BJ (cell line): Measurements from ENCODE around the gene VEZT. TPM values are rescaled to one million over a fixed set of nuclear protein-coding genes. Genes with fewer than 3 reads are reported as not detected.
A peak's percentile ranks its signal among the peaks of the same experiment; 100 is the strongest.
"Not testable (repeated sequence)": the region's sequence is repeated elsewhere in the genome, so short reads cannot be mapped to it uniquely, and the experiment has no call there.

Experiments
- CTCF ChIA-PET: fragments of 350-600 bp; formaldehyde crosslinking; extraction: SDS; loops from one replicate; lab custom pipeline; 2021; ENCODE audit warnings: antibody characterized with exemption, inconsistent platforms; lab: Yijun Ruan, JAX
- POLR2A ChIA-PET: fragments of 300-600 bp; sonication (Branson Sonifier 250); formaldehyde crosslinking; extraction: SDS; loops from one replicate; lab custom pipeline; 2021; ENCODE audit warnings: antibody characterized with exemption; lab: Charles Lee
- DNase-seq: peaks from one replicate; pipeline ENCODE4 v3.0.0-alpha.2; 2011; ENCODE audit warnings: low read depth
- H3K27me3 ChIP-seq: 2 replicates; pipeline ENCODE4 v1.6.0; 2011; ENCODE audit warnings: low read length; ENCODE audit not compliant: control insufficient read depth, insufficient read depth
- H3K36me3 ChIP-seq: 2 replicates; pipeline ENCODE4 v1.5.1; 2011; ENCODE audit warnings: low read length; ENCODE audit not compliant: control insufficient read depth, insufficient read depth
- H3K4me3 ChIP-seq: 2 replicates; pipeline ENCODE4 v1.5.1; 2011; ENCODE audit warnings: low read depth, mild to moderate bottlenecking, control low read depth, low read length
- polyA plus RNA-seq: library from polyadenylated mRNA; depleted of rRNA; stranded (reverse); fragments of >200 nt; gene quantifications from 2 replicates; pipeline ENCODE4 v1.2.3, GENCODE V29; 2011
- TF ChIP-seq, protein P1 (sequence below): IDR thresholded peaks from 2 replicates; pipeline ENCODE4 v1.5.1; 2011; ENCODE audit warnings: low read depth, mild to moderate bottlenecking, control low read depth, inconsistent platforms, low read length, moderate library complexity; ENCODE audit not compliant: insufficient read depth

VEZT gene
- polyA plus RNA-seq, 1 experiment = 50.6 TPM

DNA sequence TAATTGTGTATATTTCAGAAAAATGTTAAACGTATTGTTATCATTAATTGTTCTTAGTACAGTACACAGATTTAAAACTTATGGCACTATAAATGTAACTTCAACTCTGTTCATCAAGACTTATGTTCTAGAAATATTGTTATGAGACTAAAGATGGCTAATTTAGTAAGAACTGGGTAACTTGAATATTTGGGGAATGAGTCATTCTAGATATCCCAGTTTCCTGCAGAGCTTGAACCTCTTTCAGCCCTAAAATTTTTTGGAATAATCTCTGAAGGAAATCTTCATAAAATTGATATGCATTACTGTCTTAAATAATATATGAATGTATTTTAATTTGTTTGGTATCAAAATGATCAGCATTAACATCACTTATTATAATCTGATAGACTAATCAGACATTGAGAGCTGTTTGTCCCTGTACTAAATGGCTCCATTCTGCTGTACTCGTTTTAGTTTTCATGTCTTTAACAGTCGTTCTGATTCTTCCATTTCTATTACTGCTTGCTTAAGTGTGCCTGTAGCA, 87.1 kb downstream of the VEZT start:
- TF ChIP-seq, protein P1, sequence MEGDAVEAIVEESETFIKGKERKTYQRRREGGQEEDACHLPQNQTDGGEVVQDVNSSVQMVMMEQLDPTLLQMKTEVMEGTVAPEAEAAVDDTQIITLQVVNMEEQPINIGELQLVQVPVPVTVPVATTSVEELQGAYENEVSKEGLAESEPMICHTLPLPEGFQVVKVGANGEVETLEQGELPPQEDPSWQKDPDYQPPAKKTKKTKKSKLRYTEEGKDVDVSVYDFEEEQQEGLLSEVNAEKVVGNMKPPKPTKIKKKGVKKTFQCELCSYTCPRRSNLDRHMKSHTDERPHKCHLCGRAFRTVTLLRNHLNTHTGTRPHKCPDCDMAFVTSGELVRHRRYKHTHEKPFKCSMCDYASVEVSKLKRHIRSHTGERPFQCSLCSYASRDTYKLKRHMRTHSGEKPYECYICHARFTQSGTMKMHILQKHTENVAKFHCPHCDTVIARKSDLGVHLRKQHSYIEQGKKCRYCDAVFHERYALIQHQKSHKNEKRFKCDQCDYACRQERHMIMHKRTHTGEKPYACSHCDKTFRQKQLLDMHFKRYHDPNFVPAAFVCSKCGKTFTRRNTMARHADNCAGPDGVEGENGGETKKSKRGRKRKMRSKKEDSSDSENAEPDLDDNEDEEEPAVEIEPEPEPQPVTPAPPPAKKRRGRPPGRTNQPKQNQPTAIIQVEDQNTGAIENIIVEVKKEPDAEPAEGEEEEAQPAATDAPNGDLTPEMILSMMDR = no peak
- ChIA-PET CTCF (interaction anchor here (1.2 kb wide), 1 partner anchor 187 kb away, joined by 3 read pairs; no protein-coding TSS in a partner anchor), POLR2A (interaction anchor here (0.5 kb wide), 1 partner anchor 18 kb away, joined by 3 read pairs; no protein-coding TSS in a partner anchor)
- DNase-seq = no peak
- no peaks in the 10 kb centered on the region for H3K27me3 ChIP-seq
- peaks cover 1% of the 10 kb centered on the region; the same call in 1 of the 2 replicates for H3K36me3 ChIP-seq
- H3K4me3 ChIP-seq = no peak overlapping the region

DNA sequence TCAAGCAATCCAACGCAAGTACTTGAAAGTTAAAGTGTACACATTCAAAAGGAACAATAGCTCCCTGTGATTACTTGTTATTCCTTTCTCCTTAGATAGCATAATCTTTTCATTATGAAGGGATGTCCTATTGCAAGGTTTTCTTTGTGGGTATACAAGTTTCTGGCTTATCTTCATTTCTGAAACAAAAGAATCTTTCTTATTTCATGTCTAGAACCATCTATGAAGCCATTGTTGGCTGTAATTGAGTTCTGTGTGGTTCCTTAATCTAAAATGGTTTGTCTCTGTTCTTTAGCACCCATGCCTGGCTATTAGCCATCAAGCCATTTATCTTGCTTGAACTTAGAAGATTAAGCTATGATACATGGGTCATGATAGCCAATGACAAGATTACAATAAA, 95.0 kb downstream of the VEZT start:
- ChIA-PET POLR2A (no interaction called here), CTCF (interaction anchor here (0.6 kb wide), 1 partner anchor 135 kb away, joined by 3 read pairs; no protein-coding TSS in a partner anchor)
- Histone ChIP-seq H3K36me3 (no peaks in the 10 kb centered on the region; the same call in 1 of the 2 replicates), H3K4me3 (no peak overlapping the region), H3K27me3 (no peaks in the 10 kb centered on the region)
- TF ChIP-seq, protein P1 = no peak
- DNase-seq = no peak

DNA sequence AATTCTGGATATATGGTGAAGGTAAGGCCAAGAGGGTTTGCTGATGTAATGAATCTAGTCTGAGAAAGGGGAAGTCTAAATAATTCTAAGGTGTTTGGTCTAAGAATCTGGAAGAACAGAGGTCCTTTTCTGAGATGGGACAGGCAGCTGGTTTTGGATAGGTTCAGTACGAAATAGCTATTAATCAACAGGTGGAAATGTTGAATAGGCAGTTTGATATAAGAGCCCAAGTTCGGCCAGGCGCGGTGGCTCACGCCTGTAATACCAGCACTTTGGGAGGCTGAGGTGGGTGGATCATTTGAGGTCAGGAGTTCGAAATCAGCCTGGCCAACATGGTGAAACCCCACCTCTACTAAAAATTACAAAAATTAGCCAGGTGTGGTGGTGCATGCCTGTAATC, 97.1 kb downstream of the VEZT start:
- DNase-seq, H3K27me3 ChIP-seq, H3K4me3 ChIP-seq, H3K36me3 ChIP-seq, POLR2A ChIA-PET: not testable (repeated sequence)
- CTCF ChIA-PET = interaction anchor here (1.4 kb wide), 1 partner anchor 23 kb away, joined by 5 read pairs; no protein-coding TSS in a partner anchor

DNA sequence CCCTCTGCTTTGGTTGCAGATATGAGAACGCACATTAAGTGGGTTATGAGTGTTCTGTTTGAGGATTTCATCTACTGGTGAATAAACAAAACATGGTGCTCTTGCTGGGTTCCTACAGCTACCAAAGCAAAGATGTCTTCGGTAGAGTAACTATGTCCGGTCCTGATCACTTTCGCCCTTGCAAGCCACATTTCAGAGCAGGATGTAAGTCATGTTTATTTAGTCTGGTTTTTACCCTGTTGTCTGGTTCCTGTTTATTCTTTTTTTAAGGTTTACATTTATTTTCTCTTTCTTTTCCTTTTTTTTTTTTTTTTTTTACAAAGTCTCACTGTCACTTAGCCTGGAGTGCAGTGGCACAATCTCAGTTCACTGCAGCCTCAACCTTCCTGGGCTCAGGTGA, 99.2 kb downstream of the VEZT start:
- TF ChIP-seq, protein P1 = no peak
- no peaks in the 10 kb centered on the region for H3K36me3 ChIP-seq
- CTCF ChIA-PET = no interaction called here
- H3K4me3 ChIP-seq = no peak overlapping the region
- POLR2A ChIA-PET = no interaction called here
- no peak for DNase-seq
- H3K27me3 ChIP-seq = no peaks in the 10 kb centered on the region

DNA sequence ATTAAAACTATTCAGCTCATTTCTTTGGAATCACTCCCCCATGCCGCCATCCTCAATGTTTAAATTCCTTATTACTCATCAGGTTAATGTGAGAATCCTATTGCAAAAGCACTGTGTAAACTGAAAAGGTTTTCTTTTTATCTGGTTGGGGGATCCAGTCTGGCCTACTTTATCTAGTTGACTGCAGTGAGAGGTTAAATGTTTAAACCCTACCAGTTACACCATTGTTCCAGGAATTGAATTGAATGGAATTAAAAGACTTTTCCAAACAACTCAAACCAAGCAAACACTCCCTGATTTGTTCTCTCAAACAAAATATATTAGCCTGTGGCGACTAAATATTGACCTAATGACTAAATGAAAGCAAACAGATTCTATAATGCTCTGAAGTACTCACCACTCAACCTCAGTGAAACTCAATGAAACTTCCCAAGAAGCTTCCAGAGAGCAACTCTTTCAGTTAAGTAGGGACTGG, 100.5 kb downstream of the VEZT start:
- ChIA-PET CTCF (no interaction called here), POLR2A (interaction anchor here (0.6 kb wide), 1 partner anchor 153 kb away, joined by 3 read pairs; no protein-coding TSS in a partner anchor)
- Histone ChIP-seq H3K4me3 (no peak overlapping the region), H3K36me3 (no peaks in the 10 kb centered on the region), H3K27me3 (no peaks in the 10 kb centered on the region)
- DNase-seq = peak; percentile 19
- TF ChIP-seq, protein P1 = no peak
